Activated CD8-positive, alpha-beta memory T cell treated with anti-CD3 and anti-CD28 coated beads, Interleukin-2, amount 10 ng/mL, durations not matched to agents 7 days and 5 days (primary cell): ENCODE results near the gene CCDC33. TPM values are rescaled to one million over a fixed set of nuclear protein-coding genes. Genes with fewer than 3 reads are reported as not detected.

Experiments
- ATAC-seq: fragments of 150-1000 bp; cut with Tn5 transposase; one replicate; pipeline ENCODE4 v1.10.0; 2021; ENCODE audit warnings: moderate library complexity
- CTCF ChIA-PET: fragments of 350-600 bp; sonication (Branson Sonifier 250); formaldehyde crosslinking; loops from one replicate; lab custom pipeline; 2021; ENCODE audit warnings: antibody characterized with exemption; lab: Charles Lee
- DNase-seq: peaks from one replicate; pipeline ENCODE4 v3.0.0-alpha.2; 2020
- H3K27ac Mint-ChIP-seq: one replicate; pipeline ENCODE4 v1.8.0; 2021; ENCODE audit warnings: mild to moderate bottlenecking, mixed read lengths
- H3K27me3 Mint-ChIP-seq: one replicate; pipeline ENCODE4 v1.8.0; 2021; ENCODE audit warnings: mixed read lengths
- H3K36me3 Mint-ChIP-seq: one replicate; pipeline ENCODE4 v1.8.0; 2021; ENCODE audit warnings: mild to moderate bottlenecking, mixed read lengths
- H3K4me1 Mint-ChIP-seq: one replicate; pipeline ENCODE4 v1.8.0; 2021; ENCODE audit warnings: mixed read lengths
- H3K4me3 Mint-ChIP-seq: one replicate; pipeline ENCODE4 v1.8.0; 2021; ENCODE audit warnings: mild to moderate bottlenecking, moderate library complexity, mixed read lengths
- H3K9me3 Mint-ChIP-seq: one replicate; pipeline ENCODE4 v1.8.0; 2022; ENCODE audit warnings: low read depth, mixed read lengths
- total RNA-seq, 2 experiments: library from RNA; stranded (reverse); gene quantifications; one replicate each; pipeline ENCODE4 v1.2.3, GENCODE V29; 2021

CCDC33 gene
- not detected for total RNA-seq

DNA sequence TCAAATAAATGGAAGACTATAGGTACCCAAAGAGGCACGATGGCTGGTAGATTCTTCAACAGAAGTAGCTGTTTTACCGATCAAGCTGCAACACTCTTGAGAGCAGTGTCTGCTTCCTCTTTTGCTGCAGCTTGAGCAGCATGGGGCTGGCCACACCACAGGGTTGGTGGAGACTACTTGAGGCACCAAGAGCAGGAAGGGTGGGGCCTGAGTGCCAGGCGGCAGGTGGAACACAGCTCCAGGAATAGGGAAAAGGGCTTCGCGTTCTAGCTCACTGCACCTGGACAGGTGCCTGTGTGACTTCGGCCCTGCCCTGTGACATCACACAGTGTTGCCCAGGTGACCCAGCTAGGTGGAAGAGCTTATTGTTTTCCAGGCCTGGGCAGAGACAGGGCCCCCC, at the start of gene CCDC33:
Gene CCDC33 (plus strand): TSS at position 365 of the 400 bp plus-strand sequence. CDS start 394 bp downstream, outside the sequence.
- H3K27ac Mint-ChIP-seq = no peak within 1 kb of the TSS
- no peaks in the 10 kb centered on the region for H3K36me3 Mint-ChIP-seq
- ATAC-seq (no peak), DNase-seq (no peak)
- no peak within 1 kb of the TSS for H3K4me3 Mint-ChIP-seq
- peaks cover 9% of the 10 kb centered on the region for H3K27me3 Mint-ChIP-seq
- no peaks in the 10 kb centered on the region for H3K9me3 Mint-ChIP-seq
- CTCF ChIA-PET = no interaction called here
- no peaks in the 10 kb centered on the region for H3K4me1 Mint-ChIP-seq

DNA sequence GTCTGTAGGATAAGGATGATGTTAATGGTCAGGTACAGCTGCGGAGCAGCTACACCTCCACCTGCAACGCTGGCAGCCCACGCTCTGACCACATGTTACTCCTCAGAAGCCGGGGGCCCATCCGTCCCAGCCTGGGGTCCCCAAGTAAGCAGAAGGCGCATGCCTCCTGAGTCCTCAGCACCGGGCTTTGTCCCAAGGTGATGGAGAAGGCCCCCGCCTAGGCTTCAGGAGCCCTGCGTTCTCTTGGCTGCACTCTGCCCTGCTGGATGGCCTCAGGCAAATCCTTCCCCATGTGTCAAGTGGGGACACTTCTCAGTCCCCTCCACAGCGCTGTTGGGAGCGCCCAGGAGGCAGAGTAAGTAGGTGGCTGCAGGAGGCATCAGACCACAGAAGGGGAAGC, 47.9 kb upstream of the CCDC33 start:
- ATAC-seq = no peak
- no peaks in the 10 kb centered on the region for H3K36me3 Mint-ChIP-seq

DNA sequence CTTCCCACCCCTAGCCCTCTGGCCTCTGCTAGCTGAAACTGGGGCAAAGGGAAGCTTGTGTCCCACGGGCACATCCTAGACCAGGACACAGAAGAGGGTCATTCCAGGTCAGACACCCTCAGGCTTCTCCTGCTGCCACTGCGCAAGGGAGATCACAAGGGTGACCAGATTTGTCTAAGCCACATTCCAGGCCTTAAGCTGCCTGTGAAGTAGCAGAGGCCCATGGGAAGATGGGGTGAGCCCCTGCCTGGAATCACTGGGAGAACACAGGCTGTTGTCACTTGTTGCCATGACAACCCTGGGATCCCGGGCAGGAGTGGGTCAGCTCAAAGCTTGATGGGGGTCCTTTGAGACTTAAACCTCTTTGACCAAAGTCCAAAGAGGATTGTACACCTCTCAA, 44.3 kb upstream of the CCDC33 start:
- Mint-ChIP-seq H3K27me3 (no peaks in the 10 kb centered on the region), H3K9me3 (no peaks in the 10 kb centered on the region), H3K4me3 (no peak overlapping the region), H3K36me3 (no peaks in the 10 kb centered on the region), H3K27ac (no peak overlapping the region), H3K4me1 (no peaks in the 10 kb centered on the region)
- DNase-seq (no peak), ATAC-seq (no peak)
- CTCF ChIA-PET = interaction anchor here (0.9 kb wide), 1 partner anchor 116 kb away, joined by 3 read pairs; no protein-coding TSS in a partner anchor

More for the DNA sequence above, 47.9 kb upstream of the CCDC33 start:
- Mint-ChIP-seq H3K27ac (no peak overlapping the region), H3K4me1 (no peaks in the 10 kb centered on the region), H3K9me3 (no peaks in the 10 kb centered on the region), H3K4me3 (no peak overlapping the region), H3K27me3 (no peaks in the 10 kb centered on the region)
- CTCF ChIA-PET = interaction anchor here (1.1 kb wide), 1 partner anchor 26 kb away, joined by 3 read pairs; no protein-coding TSS in a partner anchor
- DNase-seq = no peak

DNA sequence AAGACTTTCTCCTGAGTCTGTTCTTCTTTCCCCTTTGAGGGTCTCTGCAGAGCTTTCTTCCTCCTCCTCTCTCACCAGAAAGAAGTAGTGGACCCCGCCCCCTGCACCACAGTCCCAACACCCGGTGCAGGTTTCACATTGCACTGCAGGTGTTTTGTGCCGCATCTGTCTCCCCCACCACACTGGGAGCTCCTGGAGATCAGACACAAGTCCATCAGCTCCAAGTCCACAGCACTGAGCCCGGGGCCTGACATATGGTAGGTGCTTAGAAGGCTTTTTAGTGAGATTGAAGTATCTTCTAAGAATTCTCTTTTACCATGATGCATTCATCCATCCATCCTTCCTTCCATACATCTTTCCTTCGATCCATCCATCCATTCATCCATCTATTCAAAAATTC, 43.4 kb upstream of the CCDC33 start:
- H3K4me3 Mint-ChIP-seq = no peak overlapping the region
- CTCF ChIA-PET = no interaction called here

DNA sequence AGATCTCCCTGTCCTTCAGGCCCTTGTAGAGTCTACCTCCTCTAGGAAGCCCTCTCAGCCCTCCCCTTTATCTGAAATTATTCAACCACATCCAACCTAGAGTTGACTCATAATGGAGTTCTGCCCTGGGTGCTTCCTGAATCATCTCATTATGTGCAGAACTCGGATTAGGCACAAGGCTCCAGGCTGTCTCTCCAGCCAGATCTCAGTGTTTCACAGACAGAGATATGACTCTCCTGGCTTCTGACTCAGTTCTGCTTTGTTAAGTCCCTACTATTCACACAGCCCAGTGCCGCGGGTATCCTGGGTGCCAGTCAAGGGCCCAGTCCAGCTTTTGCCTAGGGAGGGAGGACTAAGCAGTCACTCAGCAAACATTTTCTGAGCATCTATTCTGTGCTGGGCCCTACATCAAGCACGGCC, 42.8 kb upstream of the CCDC33 start:
- Mint-ChIP-seq H3K4me3 (no peak overlapping the region), H3K36me3 (no peaks in the 10 kb centered on the region), H3K9me3 (no peaks in the 10 kb centered on the region), H3K27me3 (no peaks in the 10 kb centered on the region), H3K27ac (no peak overlapping the region), H3K4me1 (no peaks in the 10 kb centered on the region)
- DNase-seq = no peak
- CTCF ChIA-PET = no interaction called here
- no peak for ATAC-seq

More for the DNA sequence above, 43.4 kb upstream of the CCDC33 start:
- no peak for ATAC-seq
- H3K36me3 Mint-ChIP-seq = no peaks in the 10 kb centered on the region
- no peak overlapping the region for H3K27ac Mint-ChIP-seq
- no peaks in the 10 kb centered on the region for H3K27me3 Mint-ChIP-seq
- H3K9me3 Mint-ChIP-seq = no peaks in the 10 kb centered on the region
- H3K4me1 Mint-ChIP-seq = no peaks in the 10 kb centered on the region
- DNase-seq = no peak

DNA sequence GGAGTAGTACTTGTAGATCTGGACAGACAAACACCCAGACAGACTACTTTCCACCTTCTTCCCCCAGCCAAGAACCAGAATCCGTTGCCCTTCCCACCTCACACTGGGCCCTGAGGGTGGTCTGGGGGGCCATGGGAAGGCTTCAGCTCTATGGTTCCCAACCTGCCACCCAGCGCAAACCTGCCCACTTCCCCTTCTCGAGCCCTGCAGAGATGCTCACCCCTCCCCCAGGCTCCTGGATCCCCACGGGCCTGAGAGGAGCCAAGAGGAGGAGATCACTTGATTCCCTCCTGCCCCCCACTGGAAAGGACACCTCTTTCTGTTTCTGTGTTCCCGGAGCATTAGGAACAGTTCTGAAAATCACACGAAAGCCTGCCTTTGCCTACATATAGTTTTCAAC, 42.2 kb upstream of the CCDC33 start:
- Mint-ChIP-seq H3K4me3 (no peak overlapping the region), H3K36me3 (no peaks in the 10 kb centered on the region), H3K9me3 (no peaks in the 10 kb centered on the region), H3K27me3 (no peaks in the 10 kb centered on the region), H3K4me1 (no peaks in the 10 kb centered on the region), H3K27ac (no peak overlapping the region)
- no peak for DNase-seq
- no peak for ATAC-seq
- CTCF ChIA-PET = no interaction called here

DNA sequence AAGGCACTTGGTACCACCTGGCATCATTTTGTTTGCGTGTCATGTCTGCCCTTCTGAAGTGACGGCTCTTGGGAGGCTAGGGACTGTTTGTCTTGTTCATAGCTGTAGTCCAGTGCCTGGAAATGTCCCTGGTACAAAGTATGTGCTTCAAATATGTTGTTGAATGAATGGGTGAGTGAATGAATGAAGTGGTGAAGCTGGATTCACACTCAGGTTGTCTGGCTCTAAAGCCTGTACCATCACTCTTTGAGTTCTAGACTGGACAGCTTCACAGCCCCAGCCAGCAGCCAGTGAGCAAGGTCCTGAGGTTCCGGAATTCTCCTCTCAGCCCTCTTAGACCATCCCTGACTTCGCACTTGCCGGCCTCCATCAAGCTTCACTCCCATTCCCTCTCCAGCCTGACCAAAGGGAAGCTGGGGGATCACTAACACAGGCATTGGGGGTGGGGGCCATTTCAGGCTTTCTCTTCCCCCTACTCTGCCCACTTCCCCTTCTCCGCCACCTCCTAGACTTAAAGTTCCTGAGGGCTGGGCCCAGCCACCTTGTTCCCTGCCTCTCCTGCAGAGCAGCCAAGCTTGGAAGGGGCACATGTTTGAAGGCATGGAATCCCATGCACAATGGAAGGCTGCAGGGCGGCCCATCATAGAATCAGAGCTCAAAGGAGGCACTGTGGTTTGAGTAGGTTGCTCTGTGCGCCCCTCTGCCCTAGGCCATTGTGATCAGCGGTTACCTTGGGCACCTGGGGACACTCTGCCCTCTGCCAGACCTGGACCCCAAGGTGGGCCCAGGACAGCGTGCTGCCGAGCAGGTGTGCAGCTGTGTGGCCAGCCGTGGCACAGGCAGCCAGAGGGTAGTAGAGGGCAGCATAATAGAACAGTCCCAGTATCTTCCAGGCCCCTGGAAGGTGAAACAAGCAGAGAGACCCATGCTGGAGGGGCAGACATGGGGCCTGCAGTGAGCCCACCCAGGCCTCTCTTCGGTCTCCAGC, 41.3 kb upstream of the CCDC33 start:
- H3K4me3 Mint-ChIP-seq = no peak overlapping the region
- H3K36me3 Mint-ChIP-seq = no peaks in the 10 kb centered on the region
- H3K27ac Mint-ChIP-seq = no peak overlapping the region
- CTCF ChIA-PET = no interaction called here
- no peaks in the 10 kb centered on the region for H3K27me3 Mint-ChIP-seq
- ATAC-seq (no peak), DNase-seq (no peak)
- no peaks in the 10 kb centered on the region for H3K4me1 Mint-ChIP-seq
- no peaks in the 10 kb centered on the region for H3K9me3 Mint-ChIP-seq

DNA sequence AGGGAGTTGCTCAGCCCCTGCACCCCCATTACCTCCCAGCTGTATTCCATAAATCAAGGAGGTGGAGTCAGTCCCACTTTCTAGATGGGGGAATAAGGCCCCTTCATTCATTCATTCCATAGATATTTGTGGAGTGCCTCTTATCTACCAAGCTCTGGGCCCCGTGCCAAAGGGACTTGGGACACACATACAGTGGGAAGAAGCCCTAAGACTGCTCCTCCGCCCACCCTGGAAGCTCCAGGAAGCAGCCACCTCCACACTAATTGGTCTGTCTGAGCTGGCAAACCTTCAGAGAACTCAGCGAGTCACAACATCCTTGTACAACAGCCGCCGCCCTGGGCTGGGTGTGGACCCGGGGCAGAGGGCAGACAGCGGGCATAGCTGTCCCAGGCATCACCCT, 40.0 kb upstream of the CCDC33 start:
- Mint-ChIP-seq H3K9me3 (no peaks in the 10 kb centered on the region), H3K27ac (no peak overlapping the region), H3K4me1 (no peaks in the 10 kb centered on the region), H3K36me3 (no peaks in the 10 kb centered on the region), H3K27me3 (peaks cover 3% of the 10 kb centered on the region), H3K4me3 (no peak overlapping the region)
- no peak for ATAC-seq
- no peak for DNase-seq
- CTCF ChIA-PET = no interaction called here

DNA sequence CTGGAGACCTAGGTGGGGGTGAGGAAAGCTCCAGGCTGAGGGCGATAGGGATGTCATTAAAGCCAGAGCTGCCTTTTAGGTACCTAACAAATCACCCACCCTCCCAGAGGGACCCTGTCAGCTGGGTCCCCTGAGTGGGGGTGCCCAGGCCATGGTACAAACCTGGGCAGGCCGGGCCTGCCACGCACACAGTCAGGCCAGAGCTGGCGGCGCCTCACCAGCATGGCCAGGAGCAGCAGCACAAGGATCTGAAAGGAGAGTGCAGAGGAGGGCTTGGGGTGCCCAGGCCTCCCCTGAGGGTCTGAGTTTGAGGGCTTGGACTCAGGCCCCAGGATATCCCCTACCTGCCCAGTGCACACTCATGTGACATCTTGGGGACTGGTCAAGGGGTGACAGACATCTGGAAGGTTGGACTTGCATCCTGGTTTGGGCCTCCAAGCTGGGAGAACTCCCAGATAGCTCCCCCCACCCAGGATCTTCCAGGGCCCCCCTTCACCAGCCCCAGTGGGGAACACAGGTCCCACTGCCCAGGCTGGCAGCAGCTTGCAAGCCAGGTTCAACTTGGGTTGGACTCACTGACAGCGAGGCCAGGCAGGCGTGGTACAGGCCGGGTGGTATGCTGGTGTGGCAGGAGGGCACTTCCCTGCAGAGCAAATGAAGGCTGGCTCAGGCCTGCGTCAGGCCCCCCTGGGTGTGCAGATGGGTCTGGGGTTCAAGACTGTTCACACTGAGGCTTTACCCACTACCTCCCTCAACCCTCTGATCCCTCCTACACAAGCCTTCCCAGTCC, 38.8 kb upstream of the CCDC33 start:
- Mint-ChIP-seq H3K27me3 (peaks cover 6% of the 10 kb centered on the region), H3K9me3 (no peaks in the 10 kb centered on the region), H3K4me3 (no peak overlapping the region), H3K4me1 (no peaks in the 10 kb centered on the region), H3K36me3 (no peaks in the 10 kb centered on the region), H3K27ac (no peak overlapping the region)
- CTCF ChIA-PET = no interaction called here
- ATAC-seq (no peak), DNase-seq (no peak)

DNA sequence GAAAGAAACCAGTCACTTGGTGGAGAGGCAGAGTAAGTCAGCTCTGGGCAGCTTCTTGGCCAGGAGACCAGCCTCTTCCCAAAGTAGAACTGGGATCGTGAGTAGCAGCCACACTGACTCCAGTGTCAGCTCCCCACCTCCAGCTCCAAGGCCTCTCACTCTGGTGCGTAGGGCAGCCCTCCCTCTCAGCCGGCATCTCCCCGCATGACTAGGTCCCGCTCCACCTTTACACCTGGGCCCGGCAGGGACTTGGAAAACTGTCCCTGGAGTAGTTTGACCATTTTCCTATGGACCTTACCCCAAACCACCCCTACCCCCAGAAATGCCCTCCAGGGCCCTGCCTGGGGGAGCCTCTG, 36.9 kb upstream of the CCDC33 start:
- CTCF ChIA-PET = interaction anchor here (0.6 kb wide), 1 partner anchor 80 kb away, joined by 3 read pairs; no protein-coding TSS in a partner anchor
- Mint-ChIP-seq H3K27ac (no peak overlapping the region), H3K36me3 (no peaks in the 10 kb centered on the region), H3K27me3 (peaks cover 18% of the 10 kb centered on the region), H3K9me3 (no peaks in the 10 kb centered on the region), H3K4me1 (no peaks in the 10 kb centered on the region), H3K4me3 (no peak overlapping the region)
- DNase-seq (no peak), ATAC-seq (no peak)

DNA sequence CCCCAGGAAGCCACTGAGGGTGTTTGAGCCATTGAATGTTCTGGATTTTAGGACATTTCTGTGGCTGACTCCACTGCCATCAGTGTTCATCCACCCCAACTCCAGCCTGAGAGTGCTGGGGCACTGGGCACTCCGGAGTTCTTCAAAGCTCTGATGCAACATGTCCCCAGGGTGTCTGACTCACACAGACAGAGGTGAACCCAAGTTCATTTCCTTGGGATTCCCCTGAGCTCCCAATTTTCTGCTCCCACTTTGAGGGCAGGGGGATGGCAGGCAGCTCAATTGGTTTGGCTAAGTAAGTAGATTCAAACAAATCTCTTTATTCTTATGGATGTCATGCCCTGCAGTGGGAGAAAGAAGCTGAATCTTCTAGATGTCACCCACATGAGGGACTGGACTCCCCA, 35.7 kb upstream of the CCDC33 start:
- Mint-ChIP-seq H3K27me3 (peaks cover 20% of the 10 kb centered on the region), H3K4me3 (no peak overlapping the region), H3K27ac (no peak overlapping the region), H3K4me1 (no peaks in the 10 kb centered on the region), H3K9me3 (no peaks in the 10 kb centered on the region), H3K36me3 (no peaks in the 10 kb centered on the region)
- ATAC-seq (no peak), DNase-seq (no peak)
- CTCF ChIA-PET = no interaction called here

DNA sequence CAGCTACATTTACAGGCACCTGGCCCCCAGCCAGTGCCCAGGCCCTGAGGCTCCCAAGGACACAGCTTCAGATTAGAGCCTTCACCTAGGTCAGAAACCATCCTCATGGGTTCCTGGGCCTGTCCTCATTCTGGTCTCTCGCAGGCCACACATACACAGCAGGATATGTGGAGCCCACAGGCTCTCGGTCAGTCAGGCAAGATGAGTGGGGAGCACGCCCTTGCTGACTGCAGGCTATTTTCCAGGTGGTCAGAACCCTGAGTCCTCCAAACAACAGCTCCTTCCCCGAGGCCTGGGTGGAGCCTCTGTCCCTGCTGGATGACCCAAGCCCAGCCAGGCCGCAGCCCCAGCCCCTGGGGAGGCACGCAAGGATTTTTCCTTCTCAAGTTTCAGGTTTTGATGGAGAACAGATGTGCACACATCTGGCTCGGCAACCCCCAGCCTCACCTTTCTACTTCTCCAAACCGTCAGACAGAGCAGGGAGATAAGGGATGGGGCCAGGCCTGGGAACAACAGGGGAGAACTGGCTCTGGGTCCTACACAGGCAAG, 35.2 kb upstream of the CCDC33 start:
- H3K36me3 Mint-ChIP-seq = no peaks in the 10 kb centered on the region
- DNase-seq = no peak
- no peak overlapping the region for H3K27ac Mint-ChIP-seq

DNA sequence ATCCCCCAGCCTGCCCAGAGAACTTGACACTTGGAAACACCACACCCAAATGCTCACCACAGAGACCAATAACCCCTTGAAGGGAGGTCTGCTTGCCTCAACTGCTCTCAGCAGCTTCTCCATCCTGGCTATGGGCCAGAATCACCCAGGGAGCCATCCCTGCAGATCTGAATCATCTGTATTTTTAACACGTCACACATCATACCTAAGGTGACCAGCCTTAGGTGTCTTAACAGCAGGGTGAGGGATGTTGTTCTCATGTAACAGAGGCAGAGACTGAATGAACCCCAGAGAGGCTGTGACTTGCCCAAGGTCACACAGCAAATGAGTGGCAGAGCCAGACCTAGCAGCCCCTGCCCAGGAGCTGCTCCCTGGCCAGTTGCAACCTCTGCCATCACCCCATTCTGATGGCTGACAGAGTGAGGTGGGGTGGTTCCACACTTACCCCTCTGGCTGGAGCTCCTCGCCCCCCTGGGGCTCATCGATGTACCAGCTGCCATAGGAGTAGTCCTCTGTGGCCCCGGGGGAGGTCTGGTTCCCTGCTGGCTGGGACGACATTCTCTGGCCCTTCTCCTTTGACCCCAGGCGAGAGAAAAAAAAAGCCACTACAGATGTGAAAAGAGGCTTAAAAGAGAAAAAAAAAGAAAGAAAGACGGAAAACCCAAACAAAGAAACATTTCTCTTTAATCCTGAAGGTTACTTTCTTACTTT, 34.3 kb upstream of the CCDC33 start:
- Mint-ChIP-seq H3K4me1 (no peaks in the 10 kb centered on the region), H3K9me3 (no peaks in the 10 kb centered on the region), H3K27ac (no peak overlapping the region), H3K36me3 (no peaks in the 10 kb centered on the region), H3K27me3 (peaks cover 26% of the 10 kb centered on the region), H3K4me3 (no peak overlapping the region)
- CTCF ChIA-PET = no interaction called here
- DNase-seq = no peak
- no peak for ATAC-seq

More for the DNA sequence above, 35.2 kb upstream of the CCDC33 start:
- no peak overlapping the region for H3K4me3 Mint-ChIP-seq
- H3K4me1 Mint-ChIP-seq = no peaks in the 10 kb centered on the region
- H3K27me3 Mint-ChIP-seq = peaks cover 20% of the 10 kb centered on the region
- no peak for ATAC-seq
- CTCF ChIA-PET = no interaction called here
- H3K9me3 Mint-ChIP-seq = no peaks in the 10 kb centered on the region
